GM23338 (cell line): Measurements from ENCODE around the gene AGAP3.

Source experiments
- CTCF ChIP-seq, 2 experiments: fragments of 200-600 bp in 1 of 2; sonication (generic) in 1 of 2; conservative IDR thresholded peaks; 2 replicates each; pipeline versions ENCODE4 v1.5.1 to v1.6.1; 2016 to 2017; ENCODE audit warnings: antibody characterized with exemption in 2 of 2, low read depth in 2 of 2, mild to moderate bottlenecking in 2 of 2, moderate library complexity in 1 of 2
- JUNB ChIP-seq: IDR thresholded peaks from one replicate; pipeline ENCODE4 v1.6.1; 2016; ENCODE audit warnings: antibody characterized with exemption; ENCODE audit not compliant: unreplicated experiment
- POLR2AphosphoS5 ChIP-seq: IDR thresholded peaks from 2 replicates; pipeline ENCODE4 v1.6.1; 2016; ENCODE audit warnings: antibody characterized with exemption, low read depth
- STAT1 ChIP-seq: IDR thresholded peaks from one replicate; pipeline ENCODE4 v1.6.1; 2016; ENCODE audit warnings: antibody characterized with exemption; ENCODE audit not compliant: unreplicated experiment

GRCh38 chr7:151113344-151114150, 27.3 kb downstream of the AGAP3 start:
- no peak for TF ChIP-seq CTCF (conservative IDR thresholded peaks at IDR 0.05; ENCODE audit: low read depth in 2 of 2)
- no peak for TF ChIP-seq STAT1
- TF ChIP-seq POLR2AphosphoS5: no peak
- no peak for TF ChIP-seq JUNB
